ENCODE data around the gene ZNF697. TPM values are rescaled to one million over a fixed set of nuclear protein-coding genes. Genes with fewer than 3 reads are reported as not detected.
A peak's percentile ranks its signal among the peaks of the same experiment; 100 is the strongest.

The ZNF697 gene
- total RNA-seq, 1 experiment from 2014 or later = 4.1 TPM

DNA sequence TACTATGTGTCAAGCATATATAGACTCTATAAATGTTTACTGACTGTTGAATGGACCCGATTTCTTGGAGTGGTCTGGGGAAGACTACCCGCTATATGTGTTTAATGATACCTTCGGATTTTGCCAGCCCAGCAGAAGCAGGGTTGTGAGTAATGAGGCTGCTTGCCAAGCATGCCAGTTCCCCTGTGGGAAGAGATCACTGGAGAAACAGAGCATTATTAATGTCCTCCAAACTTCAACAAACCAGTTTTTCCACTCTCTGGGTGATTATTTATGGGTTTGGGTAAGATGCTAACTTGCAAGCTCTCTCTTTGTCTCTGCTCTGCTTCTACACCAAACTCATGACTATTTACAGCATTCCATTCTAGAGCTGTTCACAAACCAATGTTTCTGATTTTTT lies 38.6 kb upstream of the ZNF697 start:
- peak; percentile 70 to 99 for DNase-seq
- POLR2A ChIA-PET (ENCODE audit: unreplicated experiment) = interaction anchor here (0.7 to 1.1 kb wide), 2 partner anchors 26 to 44 kb away, joined by 4 to 5 read pairs; no protein-coding TSS in a partner anchor

DNA sequence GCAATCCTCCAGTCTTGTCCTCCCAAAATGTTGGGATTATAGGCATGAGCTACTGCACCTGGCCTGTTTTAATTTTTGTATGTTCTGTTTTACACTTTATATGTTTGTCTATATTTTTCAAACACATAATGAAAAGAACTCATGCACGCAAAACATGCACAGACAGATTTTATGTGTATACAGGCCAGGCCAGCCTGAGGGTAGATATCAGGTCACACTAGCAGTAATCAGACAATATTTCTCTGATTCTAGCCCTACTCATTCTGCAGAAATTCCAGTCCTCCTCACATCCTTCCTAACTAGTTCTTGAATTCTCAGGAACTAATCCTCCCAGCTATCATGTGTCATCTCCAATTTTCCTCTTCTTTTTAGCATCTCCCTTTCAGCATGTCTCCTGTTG lies 35.8 kb upstream of the ZNF697 start:
- Histone ChIP-seq H3K9me2 (ENCODE audit: insufficient read depth) (no peaks in the 10 kb centered on the region), H3K79me2 (ENCODE audit: low read depth) (no peaks in the 10 kb centered on the region), H2AFZ (no peak overlapping the region), H3K4me2 (no peak overlapping the region), H3F3A (ENCODE audit: insufficient read depth, low read depth) (peaks cover 32% of the 10 kb centered on the region), H4K20me1 (ENCODE audit: insufficient read depth) (peaks cover 4% of the 10 kb centered on the region; the same call in 1 of the 2 replicates), H3K27me3 (ENCODE audit: insufficient read depth, low read depth) (no peaks in the 10 kb centered on the region), H3K4me3 (no peak overlapping the region), H3K4me1 (replicated peaks; ENCODE audit: insufficient read depth) (peaks cover 35% of the 10 kb centered on the region), H3K27ac (no peak overlapping the region), H3K36me3 (ENCODE audit: low read depth) (no peaks in the 10 kb centered on the region), H3K9me3 (ENCODE audit: insufficient read depth, low read depth) (no peaks in the 10 kb centered on the region)
- DNase-seq = no peak
- intact Hi-C loops (cut with micrococcal nuclease; ENCODE audit: unreplicated experiment) = no loop called here
- ChIA-PET CTCF (interaction anchor here (0.6 kb wide), 1 partner anchor 54 kb away, joined by 3 read pairs; no protein-coding TSS in a partner anchor), POLR2A (ENCODE audit: unreplicated experiment) (interaction anchor here (0.6 to 0.7 kb wide), 2 partner anchors 124 to 142 kb away, joined by 4 to 15 read pairs; no protein-coding TSS in a partner anchor)
- no TSS peak for BruUV-seq (replicated peaks)
- TF ChIP-seq, protein P1, sequence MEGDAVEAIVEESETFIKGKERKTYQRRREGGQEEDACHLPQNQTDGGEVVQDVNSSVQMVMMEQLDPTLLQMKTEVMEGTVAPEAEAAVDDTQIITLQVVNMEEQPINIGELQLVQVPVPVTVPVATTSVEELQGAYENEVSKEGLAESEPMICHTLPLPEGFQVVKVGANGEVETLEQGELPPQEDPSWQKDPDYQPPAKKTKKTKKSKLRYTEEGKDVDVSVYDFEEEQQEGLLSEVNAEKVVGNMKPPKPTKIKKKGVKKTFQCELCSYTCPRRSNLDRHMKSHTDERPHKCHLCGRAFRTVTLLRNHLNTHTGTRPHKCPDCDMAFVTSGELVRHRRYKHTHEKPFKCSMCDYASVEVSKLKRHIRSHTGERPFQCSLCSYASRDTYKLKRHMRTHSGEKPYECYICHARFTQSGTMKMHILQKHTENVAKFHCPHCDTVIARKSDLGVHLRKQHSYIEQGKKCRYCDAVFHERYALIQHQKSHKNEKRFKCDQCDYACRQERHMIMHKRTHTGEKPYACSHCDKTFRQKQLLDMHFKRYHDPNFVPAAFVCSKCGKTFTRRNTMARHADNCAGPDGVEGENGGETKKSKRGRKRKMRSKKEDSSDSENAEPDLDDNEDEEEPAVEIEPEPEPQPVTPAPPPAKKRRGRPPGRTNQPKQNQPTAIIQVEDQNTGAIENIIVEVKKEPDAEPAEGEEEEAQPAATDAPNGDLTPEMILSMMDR (conservative IDR thresholded peaks at IDR 0.05) = no peak
- no peak for TF ChIP-seq EZH2 (IDR thresholded peaks at IDR 0.05; ENCODE audit: low read depth)

More for the DNA sequence above, 38.6 kb upstream of the ZNF697 start:
- no TSS peak for BruUV-seq (replicated peaks)
- intact Hi-C loops (cut with micrococcal nuclease; ENCODE audit: unreplicated experiment) = loop anchor here (1.0 to 5.0 kb wide), 4 partner anchors 11 to 45 kb away; partner anchors contain the start of genes PHGDH and ZNF697
- Histone ChIP-seq H3K9me2 (ENCODE audit: insufficient read depth) (no peaks in the 10 kb centered on the region), H3F3A (ENCODE audit: insufficient read depth, low read depth) (peaks cover 32% of the 10 kb centered on the region), H3K9me3 (ENCODE audit: insufficient read depth, low read depth) (no peaks in the 10 kb centered on the region), H3K36me3 (ENCODE audit: low read depth) (no peaks in the 10 kb centered on the region), H3K4me1 (replicated peaks; ENCODE audit: insufficient read depth) (peaks cover 47% of the 10 kb centered on the region), H2AFZ (no peak overlapping the region), H3K4me3 (peak overlapping the region; percentile 17; the same call in 1 of the 2 replicates), H4K20me1 (ENCODE audit: insufficient read depth) (peaks cover 4% of the 10 kb centered on the region; the same call in 1 of the 2 replicates), H3K27ac (peak overlapping the region; percentile 82), H3K27me3 (ENCODE audit: insufficient read depth, low read depth) (no peaks in the 10 kb centered on the region), H3K4me2 (peak overlapping the region; percentile 76), H3K79me2 (ENCODE audit: low read depth) (no peaks in the 10 kb centered on the region)
- CTCF ChIA-PET = interaction anchor here (1.3 kb wide), 1 partner anchor 11 kb away, joined by 4 read pairs; no protein-coding TSS in a partner anchor
- TF ChIP-seq, protein P1 (conservative IDR thresholded peaks at IDR 0.05) = no peak
- no peak for TF ChIP-seq EZH2 (IDR thresholded peaks at IDR 0.05; ENCODE audit: low read depth)

DNA sequence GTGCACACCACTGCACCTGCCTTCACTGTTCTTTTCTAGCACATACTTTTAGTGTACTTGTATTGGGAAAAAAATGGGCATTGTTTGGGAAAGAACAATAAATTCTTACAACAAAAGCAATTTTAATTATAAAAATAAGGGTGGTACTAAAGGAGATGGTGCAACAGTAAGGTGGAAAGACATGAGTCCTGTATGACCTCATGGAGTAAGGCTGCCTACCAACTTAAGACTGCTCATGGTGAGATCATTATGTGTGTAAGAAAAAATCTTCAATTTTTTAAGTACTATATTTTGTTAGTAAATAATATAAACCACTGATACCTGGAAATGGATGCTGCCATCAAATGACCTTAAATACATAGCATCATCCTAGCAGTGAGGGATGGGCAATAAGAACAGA lies 34.1 kb upstream of the ZNF697 start:
- BruUV-seq (replicated peaks) = no TSS peak
- H3K4me3 ChIP-seq = no peak overlapping the region
- no peaks in the 10 kb centered on the region for H3K9me2 ChIP-seq (ENCODE audit: insufficient read depth)
- CTCF ChIA-PET = no interaction called here
- POLR2A ChIA-PET (ENCODE audit: unreplicated experiment) = no interaction called here
- peaks cover 17% of the 10 kb centered on the region for H3F3A ChIP-seq (ENCODE audit: insufficient read depth, low read depth)
- peaks cover 17% of the 10 kb centered on the region for H3K4me1 ChIP-seq (replicated peaks; ENCODE audit: insufficient read depth)
- TF ChIP-seq EZH2 (IDR thresholded peaks at IDR 0.05; ENCODE audit: low read depth) = no peak
- TF ChIP-seq, protein P1 (conservative IDR thresholded peaks at IDR 0.05) = no peak
- no peaks in the 10 kb centered on the region for H3K36me3 ChIP-seq (ENCODE audit: low read depth)
- no peaks in the 10 kb centered on the region for H3K9me3 ChIP-seq (ENCODE audit: insufficient read depth, low read depth)
- intact Hi-C loops (cut with micrococcal nuclease; ENCODE audit: unreplicated experiment) = no loop called here
- no peak overlapping the region for H2AFZ ChIP-seq
- H3K27ac ChIP-seq = no peak overlapping the region
- H3K4me2 ChIP-seq = no peak overlapping the region
- DNase-seq = peak in 1 of 2 experiments; percentile 20
- H3K79me2 ChIP-seq (ENCODE audit: low read depth) = no peaks in the 10 kb centered on the region
- no peaks in the 10 kb centered on the region for H3K27me3 ChIP-seq (ENCODE audit: insufficient read depth, low read depth)
- H4K20me1 ChIP-seq (ENCODE audit: insufficient read depth) = peaks cover 3% of the 10 kb centered on the region; the same call in 1 of the 2 replicates
